ENCODE results near the gene SPATA9. TPM values are rescaled to one million over a fixed set of nuclear protein-coding genes. Genes with fewer than 3 reads are reported as not detected.
A peak's percentile ranks its signal among the peaks of the same experiment; 100 is the strongest.

Gene SPATA9
- 1 to 10 TPM; 1.3 to 2.1 (median 2.0) TPM for total RNA-seq
- total RNA-seq (2013), result 0.65 TPM

- H3K4me3 ChIP-seq (ENCODE audit: low read length), result no peak within 1 kb of the TSS
- intact Hi-C loops (cut with micrococcal nuclease), result no loop called here
- DNase-seq (no peak), ATAC-seq (no peak)
- 100% methylated on average over 1 of the region's 1 CpG for WGBS (ENCODE audit: insufficient coverage)
- Mint-ChIP-seq H3K27ac (no peak within 1 kb of the TSS), H3K36me3 (no peaks in the 10 kb centered on the region), H3K4me3 (no peak within 1 kb of the TSS), H3K27me3 (ENCODE audit: low read depth in 2 of 2) (peaks cover 0 to 3% of the 10 kb centered on the region in 2 donors), H3K4me1 (no peaks in the 10 kb centered on the region), H3K9me3 (no peaks in the 10 kb centered on the region)
- no peaks in the 10 kb centered on the region for H3K9me3 ChIP-seq (ENCODE audit: control insufficient read depth, insufficient read depth, low read length)
- H3K27ac ChIP-seq (ENCODE audit: low read length), result no peak within 1 kb of the TSS
- no peak for TF ChIP-seq CTCF (IDR thresholded peaks at IDR 0.05)
- no peaks in the 10 kb centered on the region for H3K4me1 ChIP-seq (ENCODE audit: control insufficient read depth, insufficient read depth, low read length)
- H3K27me3 ChIP-seq (ENCODE audit: control insufficient read depth, insufficient read depth, low read length), result no peaks in the 10 kb centered on the region
- H3K36me3 ChIP-seq (ENCODE audit: control insufficient read depth, insufficient read depth, low read length), result no peaks in the 10 kb centered on the region
These were observed at the start of gene SPATA9 for GRCh38 chr5:95682891-95683290. Gene SPATA9 (minus strand): TSS chr5:95682991. CDS start chr5:95682854, 137 bp downstream.

- intact Hi-C loops (cut with micrococcal nuclease), result loop anchor here (2.0 to 5.0 kb wide), 4 partner anchors 29 to 105 kb away; partner anchors contain the start of gene RFESD
These were observed 49.1 kb upstream of the SPATA9 start for GRCh38 chr5:95731571-95732554.

GRCh38 chr5:95730730-95731570 lies 48.2 kb upstream of the SPATA9 start, which contains the start of gene RHOBTB3:
Gene RHOBTB3 (plus strand): TSS chr5:95731336. CDS start chr5:95731683, 347 bp downstream.
- ATAC-seq, result peak; percentile 82 to 87 (median 84)
- Histone ChIP-seq H3K4me3 (ENCODE audit: low read length) (peak within 1 kb of the TSS; percentile 77), H3K36me3 (ENCODE audit: control insufficient read depth, insufficient read depth, low read length) (no peaks in the 10 kb centered on the region), H3K9me3 (ENCODE audit: control insufficient read depth, insufficient read depth, low read length) (no peaks in the 10 kb centered on the region), H3K27ac (ENCODE audit: low read length) (peak within 1 kb of the TSS; percentile 49), H3K4me1 (ENCODE audit: control insufficient read depth, insufficient read depth, low read length) (peaks cover 8% of the 10 kb centered on the region), H3K27me3 (ENCODE audit: control insufficient read depth, insufficient read depth, low read length) (no peaks in the 10 kb centered on the region)
- H3K4me1 Mint-ChIP-seq, result peaks cover 54 to 72% of the 10 kb centered on the region in 2 donors
- H3K27me3 Mint-ChIP-seq (ENCODE audit: low read depth in 2 of 2), result no peaks in the 10 kb centered on the region
- under 1% methylated on average over 78 of the region's 78 CpGs for WGBS (ENCODE audit: insufficient coverage)
- intact Hi-C loops (cut with micrococcal nuclease), result loop anchor here (2.0 to 5.0 kb wide), 4 partner anchors 30 to 106 kb away; partner anchors contain the start of gene RFESD
- DNase-seq, result peak; percentile 55 to 59
- no peaks in the 10 kb centered on the region for H3K9me3 Mint-ChIP-seq
- H3K4me3 Mint-ChIP-seq, result peak within 1 kb of the TSS; percentile 94
- no peaks in the 10 kb centered on the region for H3K36me3 Mint-ChIP-seq
- H3K27ac Mint-ChIP-seq, result peak within 1 kb of the TSS; percentile 83 to 92
- no peak for TF ChIP-seq CTCF (IDR thresholded peaks at IDR 0.05)

More at GRCh38 chr5:95731571-95732554, 49.1 kb upstream of the SPATA9 start:
- H3K27me3 ChIP-seq (ENCODE audit: control insufficient read depth, insufficient read depth, low read length), result no peaks in the 10 kb centered on the region
- H3K36me3 ChIP-seq (ENCODE audit: control insufficient read depth, insufficient read depth, low read length), result no peaks in the 10 kb centered on the region
- peaks cover 8% of the 10 kb centered on the region for H3K4me1 ChIP-seq (ENCODE audit: control insufficient read depth, insufficient read depth, low read length)
- Mint-ChIP-seq H3K36me3 (no peaks in the 10 kb centered on the region), H3K27me3 (ENCODE audit: low read depth in 2 of 2) (no peaks in the 10 kb centered on the region), H3K4me1 (peaks cover 54 to 66% of the 10 kb centered on the region in 2 donors), H3K9me3 (no peaks in the 10 kb centered on the region), H3K27ac (peak overlapping the region; percentile 81 to 92), H3K4me3 (peak overlapping the region; percentile 91)
- WGBS (ENCODE audit: insufficient coverage), result under 1% methylated on average over 63 of the region's 64 CpGs
- no peak for TF ChIP-seq CTCF (IDR thresholded peaks at IDR 0.05)
- DNase-seq (peak; percentile 34 to 52), ATAC-seq (peak; percentile 11 to 61 (median 59))
- H3K27ac ChIP-seq (ENCODE audit: low read length), result no peak overlapping the region
- no peaks in the 10 kb centered on the region for H3K9me3 ChIP-seq (ENCODE audit: control insufficient read depth, insufficient read depth, low read length)
- H3K4me3 ChIP-seq (ENCODE audit: low read length), result peak overlapping the region; percentile 77
